Prostate gland (tissue), 2 donors: ENCODE measurements around the gene TMEM86B.

Source experiments
- POLR2A ChIP-seq: fragments of 450-650 bp; IDR thresholded peaks from one replicate; pipeline ENCODE4 v1.6.1; 2016; ENCODE audit warnings: antibody characterized with exemption, mild to moderate bottlenecking
- POLR2AphosphoS5 ChIP-seq: sonication (generic); formaldehyde crosslinking; IDR thresholded peaks from one replicate; pipeline ENCODE4 v1.6.1; 2017; ENCODE audit warnings: antibody characterized with exemption
- TF ChIP-seq, protein P1 (sequence below), 4 experiments: fragments of 200-600 bp in 2 of 4; fragments of 450-650 bp in 2 of 4; sonication (generic) in 2 of 4; IDR thresholded peaks; 1 replicate in 3 of 4; 2 replicates in 1 of 4; pipeline ENCODE4 v1.5.1; 2016 to 2019; ENCODE audit warnings: antibody characterized with exemption in 4 of 4, mild to moderate bottlenecking in 2 of 4, moderate library complexity in 2 of 4

DNA sequence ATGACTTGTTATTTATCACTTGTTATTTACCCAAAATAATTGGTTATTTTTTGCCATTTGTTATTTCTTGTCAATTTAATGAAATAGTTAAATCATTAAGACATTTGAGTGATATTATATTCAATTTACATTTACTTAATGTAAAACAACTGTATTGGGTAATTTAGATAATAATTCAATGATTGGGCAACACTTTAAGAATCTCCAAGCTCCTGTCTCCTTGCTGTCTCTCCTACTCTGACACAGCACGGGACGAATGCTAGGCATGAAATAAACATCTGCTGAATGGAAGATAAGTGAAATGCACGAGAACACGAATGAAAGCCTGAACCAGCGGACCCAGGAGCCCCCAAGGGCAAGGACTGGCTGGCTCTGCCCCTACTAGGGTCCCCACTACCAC lies 36.0 kb upstream of the TMEM86B start:
- TF ChIP-seq, protein P1, sequence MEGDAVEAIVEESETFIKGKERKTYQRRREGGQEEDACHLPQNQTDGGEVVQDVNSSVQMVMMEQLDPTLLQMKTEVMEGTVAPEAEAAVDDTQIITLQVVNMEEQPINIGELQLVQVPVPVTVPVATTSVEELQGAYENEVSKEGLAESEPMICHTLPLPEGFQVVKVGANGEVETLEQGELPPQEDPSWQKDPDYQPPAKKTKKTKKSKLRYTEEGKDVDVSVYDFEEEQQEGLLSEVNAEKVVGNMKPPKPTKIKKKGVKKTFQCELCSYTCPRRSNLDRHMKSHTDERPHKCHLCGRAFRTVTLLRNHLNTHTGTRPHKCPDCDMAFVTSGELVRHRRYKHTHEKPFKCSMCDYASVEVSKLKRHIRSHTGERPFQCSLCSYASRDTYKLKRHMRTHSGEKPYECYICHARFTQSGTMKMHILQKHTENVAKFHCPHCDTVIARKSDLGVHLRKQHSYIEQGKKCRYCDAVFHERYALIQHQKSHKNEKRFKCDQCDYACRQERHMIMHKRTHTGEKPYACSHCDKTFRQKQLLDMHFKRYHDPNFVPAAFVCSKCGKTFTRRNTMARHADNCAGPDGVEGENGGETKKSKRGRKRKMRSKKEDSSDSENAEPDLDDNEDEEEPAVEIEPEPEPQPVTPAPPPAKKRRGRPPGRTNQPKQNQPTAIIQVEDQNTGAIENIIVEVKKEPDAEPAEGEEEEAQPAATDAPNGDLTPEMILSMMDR (IDR thresholded peaks at IDR 0.05), result no peak
- no peak for TF ChIP-seq POLR2A
- no peak for TF ChIP-seq POLR2AphosphoS5
